ENCODE data around the gene SBF1.

The SBF1 gene

DNA sequence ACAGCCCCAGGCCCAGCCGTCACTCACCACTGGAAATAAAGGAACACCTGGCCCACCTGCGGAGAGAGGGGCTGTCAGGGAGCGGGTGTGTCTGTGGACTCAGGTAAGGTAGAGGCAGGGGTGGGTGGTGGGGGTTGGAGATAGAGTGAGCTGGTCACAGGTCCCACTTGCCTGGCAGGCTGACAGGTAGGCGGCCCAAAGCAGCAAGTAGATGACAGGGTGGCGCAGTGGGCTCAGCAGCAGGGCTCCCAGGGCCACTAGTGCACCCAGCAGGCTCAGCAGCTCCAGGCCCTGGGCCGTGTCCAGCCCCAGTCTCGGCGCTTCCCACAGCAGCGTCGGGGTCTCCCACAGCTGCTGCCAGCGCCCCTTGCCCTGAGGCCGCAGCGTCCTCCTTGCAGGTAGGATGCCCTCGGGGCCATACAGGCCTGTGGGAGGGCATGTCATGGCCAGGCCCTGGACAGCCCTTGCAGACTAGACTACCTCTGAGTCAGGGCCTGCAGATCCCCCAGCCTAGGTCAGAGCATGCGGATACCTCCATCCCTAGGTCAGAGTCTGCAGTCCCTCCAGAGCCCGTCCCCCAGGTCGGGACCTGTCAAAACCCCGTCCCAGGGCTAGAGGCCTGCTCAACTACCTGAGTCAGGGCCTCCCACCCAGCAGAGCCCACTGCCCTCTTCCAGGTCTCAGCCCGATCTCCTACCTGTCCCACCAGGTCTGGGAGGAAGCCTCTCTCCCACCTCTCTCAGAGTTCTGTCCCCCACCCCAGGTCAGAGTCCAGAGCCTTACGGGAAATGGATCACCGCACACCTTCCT lies 32.0 kb upstream of the SBF1 start:
- DNase-seq, result no peak

DNA sequence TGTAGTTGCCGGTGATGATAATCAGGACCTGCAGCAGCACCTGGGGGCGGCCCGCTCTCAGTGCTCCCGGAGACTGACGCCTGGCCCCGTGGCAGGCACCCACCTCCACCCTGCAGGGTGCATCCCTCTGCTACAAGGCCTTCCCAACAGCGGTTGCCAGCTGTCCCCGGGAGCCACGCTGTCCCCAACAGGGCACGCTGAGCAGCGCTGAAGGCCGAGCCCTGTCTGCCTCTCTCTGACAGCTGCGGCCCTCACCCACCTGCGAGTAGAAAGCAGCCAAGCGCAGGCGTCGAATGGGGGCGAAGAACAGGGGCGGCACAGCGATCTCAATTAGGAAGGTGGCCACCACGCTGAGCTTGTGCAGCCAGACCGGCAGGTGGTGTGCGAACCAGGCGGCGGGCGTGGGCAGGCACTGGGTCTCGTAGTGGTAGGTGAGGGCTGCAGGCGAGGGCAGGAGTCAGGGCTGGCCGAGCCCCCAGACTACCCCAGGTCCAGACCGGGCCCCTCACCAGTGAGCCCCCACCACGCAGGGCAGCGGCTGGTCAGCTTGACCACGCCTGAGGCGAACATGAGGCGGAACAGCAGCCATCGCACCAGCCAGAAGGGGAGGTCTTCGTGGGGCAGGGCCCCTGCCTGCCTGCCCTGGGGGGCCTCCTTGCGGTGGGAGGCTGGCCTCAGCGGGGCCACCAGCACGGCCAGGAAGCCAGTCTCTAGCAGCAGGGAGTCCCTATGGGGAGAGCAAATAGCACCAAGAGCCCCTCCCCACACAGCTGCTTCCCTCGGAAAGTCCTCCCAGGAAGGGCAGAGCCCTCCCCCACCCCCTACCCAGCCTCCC lies 31.2 kb upstream of the SBF1 start:
- DNase-seq, result no peak

- no peak for DNase-seq
Measured at GRCh38 chr22:50505276-50505775, 30.5 kb upstream of the SBF1 start.

DNA sequence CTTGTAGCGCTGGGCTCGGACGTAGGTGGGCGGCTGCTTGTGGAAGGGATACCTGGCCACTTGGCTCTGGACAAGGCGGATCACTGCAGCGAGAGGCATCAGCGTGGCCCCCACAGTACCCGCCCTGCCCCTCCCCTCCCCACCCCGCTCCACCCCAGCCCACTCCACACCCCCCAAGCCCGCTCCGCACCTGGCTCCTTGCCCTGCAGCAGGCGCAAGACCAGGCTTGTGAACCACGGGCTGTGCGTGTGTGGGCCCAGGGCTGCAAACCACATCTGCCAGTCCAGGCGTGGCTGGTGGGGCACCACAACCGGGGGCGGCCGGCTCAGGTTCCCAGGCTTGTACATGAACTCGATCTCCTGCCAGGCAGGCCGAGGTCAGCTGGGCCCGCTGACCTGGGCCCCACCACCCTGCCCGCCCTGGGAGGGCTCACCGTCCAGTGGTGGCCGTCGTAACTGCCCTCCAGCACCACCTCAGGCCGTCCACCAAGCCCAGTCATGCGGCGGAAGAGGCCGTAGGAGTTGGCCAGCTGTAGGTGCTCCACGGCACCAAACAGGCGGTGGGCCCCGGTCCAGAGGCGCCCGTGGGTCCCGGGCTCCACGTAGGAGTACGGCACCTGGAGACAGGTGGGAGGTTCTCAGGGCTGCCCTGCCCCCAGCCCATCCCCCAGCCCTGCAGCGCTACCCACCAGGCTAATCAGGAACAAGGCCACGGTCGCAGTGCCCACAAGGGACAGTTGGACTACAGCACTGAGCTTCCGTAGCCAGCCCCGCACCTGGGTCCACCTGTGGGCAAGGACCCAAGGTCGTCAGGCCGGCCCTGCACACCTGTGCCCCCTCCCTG lies 29.8 kb upstream of the SBF1 start:
- DNase-seq, result no peak

GRCh38 chr22:50503475-50504145 lies 28.8 kb upstream of the SBF1 start:
- DNase-seq, result no peak

- DNase-seq, result no peak
Measured at GRCh38 chr22:50502628-50503474, 28.0 kb upstream of the SBF1 start.

- no peak for DNase-seq
Measured at GRCh38 chr22:50502096-50502495, 27.3 kb upstream of the SBF1 start.

DNA sequence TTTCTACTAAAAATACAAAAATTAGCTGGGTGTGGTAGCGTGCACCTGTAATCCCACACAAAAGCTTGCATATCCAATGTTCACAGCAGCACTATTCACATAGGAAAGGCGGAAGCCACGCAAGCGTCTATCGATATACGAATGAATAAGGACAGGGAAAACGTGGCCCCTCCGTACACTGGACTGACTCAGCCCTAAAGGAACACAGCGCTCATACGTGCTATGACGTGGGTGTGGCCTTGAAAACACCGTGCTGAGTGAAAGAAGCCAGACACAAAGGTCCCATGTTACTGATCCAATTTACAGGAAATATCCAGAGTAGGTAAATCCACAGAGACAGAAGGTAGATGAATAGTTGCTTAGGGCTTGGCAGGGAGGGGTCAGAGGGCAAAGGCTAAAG lies 25.6 kb upstream of the SBF1 start:
- DNase-seq, result no peak

DNA sequence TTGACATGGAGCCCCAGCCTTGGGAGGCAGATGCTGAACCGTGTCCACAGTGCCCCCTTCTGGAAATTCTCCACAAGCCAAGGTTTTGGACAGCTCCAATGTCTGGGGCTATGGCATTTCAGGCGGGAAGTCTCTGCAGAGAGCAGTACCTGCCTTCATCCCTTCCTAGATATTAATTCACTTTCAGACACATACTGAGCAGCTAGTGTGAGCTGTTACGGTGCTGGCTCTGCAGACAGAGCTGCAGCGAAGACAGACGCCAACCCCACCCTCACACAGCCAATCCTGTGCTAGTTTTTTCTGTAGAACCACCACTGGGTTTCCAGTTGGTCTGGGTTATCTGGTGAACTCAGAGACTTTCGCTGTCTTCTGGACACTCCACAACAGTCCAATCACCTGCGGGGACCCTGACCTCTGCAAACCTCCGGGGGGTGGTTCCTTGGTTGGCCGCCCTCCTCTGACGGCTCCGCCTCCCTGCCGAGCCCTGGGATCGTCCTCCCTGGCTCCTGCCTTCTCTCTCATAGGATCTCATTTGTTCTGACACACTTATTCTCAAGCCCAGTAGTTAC lies 23.6 kb upstream of the SBF1 start:
- DNase-seq, result peak; percentile 73

GRCh38 chr22:50497093-50497492 lies 22.3 kb upstream of the SBF1 start:
- DNase-seq, result no peak

DNA sequence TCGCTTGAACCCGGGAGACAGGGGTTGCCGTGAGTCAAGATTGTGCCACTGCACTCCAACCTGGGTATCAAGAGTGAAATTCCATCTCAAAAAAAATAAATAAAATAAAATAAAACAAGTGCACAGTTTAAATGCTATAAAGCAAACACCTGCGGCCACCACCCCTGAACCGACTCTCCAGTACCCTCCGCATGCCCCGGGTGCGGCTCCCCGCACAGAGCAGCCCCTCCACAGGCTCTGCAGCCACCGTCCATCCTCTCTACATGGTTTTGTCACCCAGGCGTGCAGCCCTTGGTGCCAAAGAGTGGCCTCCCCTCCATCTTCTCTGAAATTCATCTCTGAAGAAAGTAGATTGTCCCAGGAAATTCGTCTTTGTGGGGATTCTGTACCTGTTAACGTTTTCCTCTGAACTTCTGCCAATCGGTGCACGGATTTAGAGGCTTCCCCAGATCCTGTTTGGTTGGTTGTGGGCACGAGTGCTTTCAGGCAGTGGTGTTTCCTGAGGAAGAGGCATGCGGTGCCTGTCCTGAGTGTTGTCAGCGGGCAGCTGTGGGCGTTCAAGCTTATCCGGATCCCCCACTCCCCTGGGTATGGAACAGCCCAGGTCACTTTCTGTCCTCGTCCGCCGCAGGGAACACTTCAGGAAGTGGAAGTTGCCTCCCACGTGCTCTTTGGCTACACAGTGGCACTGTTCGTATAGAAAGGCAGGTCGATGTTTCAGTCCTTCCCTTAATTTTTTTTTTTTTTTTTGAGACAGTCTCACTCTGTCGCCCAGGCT lies 15.9 kb upstream of the SBF1 start:
- no peak for DNase-seq

GRCh38 chr22:50489363-50490243 lies 14.8 kb upstream of the SBF1 start:
- no peak for DNase-seq

- DNase-seq, result no peak
Measured at GRCh38 chr22:50488886-50489285, 14.1 kb upstream of the SBF1 start.

- DNase-seq, result no peak
Measured at GRCh38 chr22:50488006-50488677, 13.3 kb upstream of the SBF1 start.

- no peak for DNase-seq
Measured at GRCh38 chr22:50487290-50488005, 12.6 kb upstream of the SBF1 start.

GRCh38 chr22:50486561-50487289 lies 11.9 kb upstream of the SBF1 start, which contains the start of gene MIOX:
TSS of gene MIOX (plus strand) at chr22:50486859. CDS start at chr22:50486898, 39 bp downstream.
- no peak for DNase-seq

All from CD4-positive, alpha-beta T cell treated with Interleukin-4 for 4 hours (primary cell).